Panc1 (cell line): ENCODE results near the gene TAS2R7. TPM values are rescaled to one million over a fixed set of nuclear protein-coding genes. Genes with fewer than 3 reads are reported as not detected.

Experiments used
- ATAC-seq: fragments of 200-7000 bp; cut with Tn5 transposase; 2 replicates; pipeline ENCODE4 v1.9.1; 2020; ENCODE audit warnings: mild to moderate bottlenecking, moderate library complexity
- Bru-seq: library from RNA; stranded (reverse); fragments of 400-500 nt; gene quantifications from one replicate; lab custom pipeline; 2021; lab: Mats Ljungman, UMichigan
- BruChase-seq, 2 experiments: library from RNA; stranded (reverse); fragments of 400-500 nt; gene quantifications; one replicate each; lab custom pipeline; 2021; lab: Mats Ljungman, UMichigan
- BruUV-seq: library from RNA; stranded (reverse); fragments of 400-500 nt; replicated peaks from 2 replicates; lab custom pipeline; 2021; lab: Mats Ljungman, UMichigan
- CTCF ChIA-PET: fragments of 300-600 bp; sonication (Branson Sonifier 250); formaldehyde crosslinking; loops from one replicate; lab custom pipeline; 2022; ENCODE audit warnings: antibody characterized with exemption; lab: Charles Lee
- POLR2A ChIA-PET: fragments of 300-600 bp; sonication (Branson Sonifier 250); formaldehyde crosslinking; loops from one replicate; lab custom pipeline; 2022; ENCODE audit warnings: antibody characterized with exemption; lab: Charles Lee
- DNase-seq: peaks from one replicate; pipeline ENCODE4 v3.0.0-alpha.2; 2010; ENCODE audit warnings: low read depth, low spot score
- H3K27ac ChIP-seq: 2 replicates; pipeline ENCODE4 v1.5.1; 2011; ENCODE audit warnings: mild to moderate bottlenecking, low read length, inconsistent platforms
- H3K27me3 ChIP-seq: fragments of 200-500 bp; sonication (Bioruptor generic); 2 replicates; pipeline ENCODE4 v1.6.0; 2014; ENCODE audit warnings: low read length, inconsistent platforms; ENCODE audit not compliant: control insufficient read depth, insufficient read depth
- H3K36me3 ChIP-seq: fragments of 200-500 bp; sonication (Bioruptor generic); 2 replicates; pipeline ENCODE4 v1.5.1; 2014; ENCODE audit warnings: inconsistent platforms, mild to moderate bottlenecking, low read length, moderate library complexity; ENCODE audit not compliant: control insufficient read depth, insufficient read depth
- H3K4me1 ChIP-seq: 2 replicates; pipeline ENCODE4 v1.5.1; 2011; ENCODE audit warnings: inconsistent platforms, mild to moderate bottlenecking, low read length, moderate library complexity; ENCODE audit not compliant: control insufficient read depth, insufficient read depth
- H3K4me3 ChIP-seq, 2 experiments: 2 replicates each; pipeline ENCODE4 v1.5.1; 2011 to 2012; ENCODE audit warnings: low read depth in 2 of 2, low read length in 2 of 2, mild to moderate bottlenecking in 2 of 2, inconsistent platforms in 1 of 2, moderate library complexity in 1 of 2
- H3K9me3 ChIP-seq: fragments of 200-500 bp; sonication (Bioruptor generic); 2 replicates; pipeline ENCODE4 v1.5.1; 2014; ENCODE audit warnings: low read depth, mild to moderate bottlenecking, inconsistent platforms, low read length, moderate library complexity; ENCODE audit not compliant: control insufficient read depth, insufficient read depth
- CTCF ChIP-seq: fragments of 450-650 bp; IDR thresholded peaks from 2 replicates; pipeline ENCODE4 v1.5.1; 2017; ENCODE audit warnings: mild to moderate bottlenecking
- POLR2AphosphoS5 ChIP-seq: IDR thresholded peaks from 2 replicates; pipeline ENCODE4 v1.6.1; 2012; ENCODE audit warnings: mild to moderate bottlenecking, low read depth, low read length, moderate library complexity
- SIN3A ChIP-seq: IDR thresholded peaks from 2 replicates; pipeline ENCODE4 v1.6.1; 2012; ENCODE audit warnings: low read depth, mild to moderate bottlenecking, low read length, moderate library complexity, borderline replicate concordance; ENCODE audit not compliant: insufficient read depth
- TCF7L2 ChIP-seq: IDR thresholded peaks from 2 replicates; pipeline ENCODE4 v1.6.1; 2011; ENCODE audit warnings: mild to moderate bottlenecking, low read depth, low read length, inconsistent platforms
- in situ Hi-C: cut with HindIII; loops from 2 replicates; pipeline ENCODE4 v1.10.0; 2016; ENCODE audit warnings: low sequenced_read_pairs, low pct_unique_long_range_greater_than_20kb
- intact Hi-C: fragments of 100-400 bp; cut with micrococcal nuclease; formaldehyde crosslinking; loops from one replicate; pipeline ENCODE4 v1.10.0; 2022; ENCODE audit not compliant: unreplicated experiment
- long read RNA-seq: library from polyadenylated mRNA; unstranded; transcript quantifications from one replicate; pipeline ENCODE4 v2.0.0, GENCODE V29; 2021; ENCODE audit not compliant: unreplicated experiment
- polyA plus RNA-seq: library from polyadenylated mRNA; unstranded; fragments of >200 nt; gene quantifications from one replicate; pipeline ENCODE4 v1.2.1, GENCODE V29; 2012; ENCODE audit warnings: missing spikeins; ENCODE audit not compliant: insufficient read length
- total RNA-seq: library from RNA; stranded (reverse); gene quantifications from one replicate; pipeline ENCODE4 v1.2.1, GENCODE V29; 2021; ENCODE audit not compliant: unreplicated experiment
- TF ChIP-seq, protein P1 (sequence below), 2 experiments: IDR thresholded peaks; 2 replicates each; pipeline ENCODE4 v1.6.1; 2011 to 2012; ENCODE audit warnings: low read depth in 2 of 2, control low read depth in 1 of 2, low read length in 1 of 2, mild to moderate bottlenecking in 1 of 2, moderate library complexity in 1 of 2; ENCODE audit not compliant: insufficient read depth in 1 of 2

Gene TAS2R7
- not detected for total RNA-seq
- not detected for polyA plus RNA-seq
- Bru-seq, nascent RNA, result percentile 29 among the genes with signal in this experiment
- BruChase-seq, experiment 1, labeled RNA remaining after a 2-hour chase, result percentile 36 among the genes with signal in this experiment
- percentile 24 among the genes with signal in this experiment for BruChase-seq, experiment 2, labeled RNA remaining after a 6-hour chase
- long read RNA-seq, result 0 reads

GRCh38 chr12:10802587-10802986, at the start of gene TAS2R7:
Gene TAS2R7, minus strand, starts transcription at chr12:10802627. Its CDS starts 57 bp downstream, at chr12:10802570.
- no peaks in the 10 kb centered on the region; the same call in 1 of the 2 replicates for H3K27me3 ChIP-seq
- no peaks in the 10 kb centered on the region for H3K4me1 ChIP-seq
- BruUV-seq, result no TSS peak
- H3K4me3 ChIP-seq, result no peak within 1 kb of the TSS
- no peak for DNase-seq
- CTCF ChIA-PET, result no interaction called here
- TF ChIP-seq, protein P1, sequence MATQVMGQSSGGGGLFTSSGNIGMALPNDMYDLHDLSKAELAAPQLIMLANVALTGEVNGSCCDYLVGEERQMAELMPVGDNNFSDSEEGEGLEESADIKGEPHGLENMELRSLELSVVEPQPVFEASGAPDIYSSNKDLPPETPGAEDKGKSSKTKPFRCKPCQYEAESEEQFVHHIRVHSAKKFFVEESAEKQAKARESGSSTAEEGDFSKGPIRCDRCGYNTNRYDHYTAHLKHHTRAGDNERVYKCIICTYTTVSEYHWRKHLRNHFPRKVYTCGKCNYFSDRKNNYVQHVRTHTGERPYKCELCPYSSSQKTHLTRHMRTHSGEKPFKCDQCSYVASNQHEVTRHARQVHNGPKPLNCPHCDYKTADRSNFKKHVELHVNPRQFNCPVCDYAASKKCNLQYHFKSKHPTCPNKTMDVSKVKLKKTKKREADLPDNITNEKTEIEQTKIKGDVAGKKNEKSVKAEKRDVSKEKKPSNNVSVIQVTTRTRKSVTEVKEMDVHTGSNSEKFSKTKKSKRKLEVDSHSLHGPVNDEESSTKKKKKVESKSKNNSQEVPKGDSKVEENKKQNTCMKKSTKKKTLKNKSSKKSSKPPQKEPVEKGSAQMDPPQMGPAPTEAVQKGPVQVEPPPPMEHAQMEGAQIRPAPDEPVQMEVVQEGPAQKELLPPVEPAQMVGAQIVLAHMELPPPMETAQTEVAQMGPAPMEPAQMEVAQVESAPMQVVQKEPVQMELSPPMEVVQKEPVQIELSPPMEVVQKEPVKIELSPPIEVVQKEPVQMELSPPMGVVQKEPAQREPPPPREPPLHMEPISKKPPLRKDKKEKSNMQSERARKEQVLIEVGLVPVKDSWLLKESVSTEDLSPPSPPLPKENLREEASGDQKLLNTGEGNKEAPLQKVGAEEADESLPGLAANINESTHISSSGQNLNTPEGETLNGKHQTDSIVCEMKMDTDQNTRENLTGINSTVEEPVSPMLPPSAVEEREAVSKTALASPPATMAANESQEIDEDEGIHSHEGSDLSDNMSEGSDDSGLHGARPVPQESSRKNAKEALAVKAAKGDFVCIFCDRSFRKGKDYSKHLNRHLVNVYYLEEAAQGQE (IDR thresholded peaks at IDR 0.05; ENCODE audit: insufficient read depth in 1 of 2, low read depth in 2 of 2, low read length in 1 of 2), result no peak
- TF ChIP-seq POLR2AphosphoS5, result no peak
- TF ChIP-seq CTCF, result no peak
- no peak for TF ChIP-seq SIN3A
- no peak for TF ChIP-seq TCF7L2
- no peaks in the 10 kb centered on the region for H3K36me3 ChIP-seq
- no peaks in the 10 kb centered on the region for H3K9me3 ChIP-seq
- H3K27ac ChIP-seq, result no peak within 1 kb of the TSS
- no peak for ATAC-seq
- POLR2A ChIA-PET, result no interaction called here
- intact Hi-C loops (no loop called here), in situ Hi-C loops (no loop called here)

- ChIA-PET CTCF (no interaction called here), POLR2A (no interaction called here)
- intact Hi-C loops, result no loop called here
- H3K4me3 ChIP-seq, result no peak overlapping the region
- DNase-seq (no peak), ATAC-seq (no peak)
- no peaks in the 10 kb centered on the region for H3K4me1 ChIP-seq
- H3K36me3 ChIP-seq, result no peaks in the 10 kb centered on the region
- no TSS peak for BruUV-seq
- H3K9me3 ChIP-seq, result no peaks in the 10 kb centered on the region
- H3K27ac ChIP-seq, result no peak overlapping the region
- H3K27me3 ChIP-seq, result no peaks in the 10 kb centered on the region
- in situ Hi-C loops, result no loop called here
- TF ChIP-seq TCF7L2 (no peak), POLR2AphosphoS5 (no peak)
These were observed 48.9 kb upstream of the TAS2R7 start for GRCh38 chr12:10851243-10851858.

- intact Hi-C loops (no loop called here), in situ Hi-C loops (no loop called here)
- BruUV-seq, result no TSS peak
- no peak for ATAC-seq
- no peak for DNase-seq
- TF ChIP-seq TCF7L2 (no peak), POLR2AphosphoS5 (no peak)
- Histone ChIP-seq H3K4me1 (no peaks in the 10 kb centered on the region), H3K4me3 (no peak within 1 kb of the TSS), H3K27me3 (no peaks in the 10 kb centered on the region), H3K9me3 (no peaks in the 10 kb centered on the region), H3K27ac (no peak within 1 kb of the TSS), H3K36me3 (no peaks in the 10 kb centered on the region)
- CTCF ChIA-PET, result no interaction called here
- POLR2A ChIA-PET, result no interaction called here
These were observed 47.0 kb upstream of the TAS2R7 start, which contains the start of gene PRR4 for GRCh38 chr12:10849425-10849878. Gene PRR4, minus strand, starts transcription at chr12:10849475. Its CDS starts 38 bp downstream, at chr12:10849437.
